GM19099 (cell line): ENCODE measurements around the gene TEP1.

Source experiments
- POLR2A ChIP-seq: IDR thresholded peaks from 3 replicates; pipeline ENCODE4 v1.6.1; 2011; ENCODE audit warnings: low read depth; ENCODE audit not compliant: insufficient read length; ENCODE audit errors: extremely low read depth

TEP1 gene

DNA sequence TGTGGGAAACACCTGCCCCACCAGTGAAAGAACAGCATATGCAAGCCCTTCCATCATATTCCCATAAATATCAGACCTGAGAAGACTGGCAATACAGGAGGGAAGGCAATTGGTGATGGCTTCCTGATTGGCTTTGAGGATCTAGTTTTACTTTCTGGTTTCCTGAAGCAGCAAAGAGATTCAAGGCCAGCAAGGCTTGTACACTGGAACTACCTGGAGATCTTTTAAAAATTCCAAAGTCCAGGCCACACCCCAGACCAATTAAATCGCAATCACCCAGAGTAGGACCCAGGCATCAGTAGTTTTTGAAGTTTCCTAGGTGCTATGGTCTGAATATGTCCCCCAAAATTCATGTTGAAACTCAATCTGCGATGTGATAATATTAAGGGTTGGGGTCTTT, 2.9 kb upstream of the TEP1 start:
- no peak for TF ChIP-seq POLR2A

DNA sequence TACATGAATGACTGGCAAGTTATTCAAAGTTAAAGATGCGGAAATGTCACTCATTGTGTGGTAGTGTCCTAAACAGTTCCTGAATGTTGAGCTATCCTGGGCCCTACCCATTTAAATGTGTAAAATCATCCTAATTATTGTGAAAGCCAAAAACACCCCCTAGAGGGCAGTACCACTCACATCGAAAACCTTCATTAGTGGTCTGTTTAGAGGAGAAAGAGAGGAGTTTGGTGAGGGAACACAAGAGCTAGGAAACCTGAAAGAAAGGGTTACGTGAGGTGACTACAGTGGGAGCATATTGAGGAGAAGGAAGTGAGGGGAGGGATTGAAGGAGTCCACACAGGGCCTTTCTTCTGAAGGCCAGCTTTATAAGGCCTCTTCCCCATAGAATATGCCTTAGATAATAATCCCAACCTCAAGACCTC, 2.5 kb upstream of the TEP1 start:
- TF ChIP-seq POLR2A: no peak

- no peak for TF ChIP-seq POLR2A
Measured at GRCh38 chr14:20413744-20414082, 412 bp upstream of the TEP1 start.

- TF ChIP-seq POLR2A: no peak
Measured at GRCh38 chr14:20412411-20412810, 890 bp downstream of the TEP1 start.

- no peak for TF ChIP-seq POLR2A
Measured at GRCh38 chr14:20409226-20409625, 4.1 kb downstream of the TEP1 start.

DNA sequence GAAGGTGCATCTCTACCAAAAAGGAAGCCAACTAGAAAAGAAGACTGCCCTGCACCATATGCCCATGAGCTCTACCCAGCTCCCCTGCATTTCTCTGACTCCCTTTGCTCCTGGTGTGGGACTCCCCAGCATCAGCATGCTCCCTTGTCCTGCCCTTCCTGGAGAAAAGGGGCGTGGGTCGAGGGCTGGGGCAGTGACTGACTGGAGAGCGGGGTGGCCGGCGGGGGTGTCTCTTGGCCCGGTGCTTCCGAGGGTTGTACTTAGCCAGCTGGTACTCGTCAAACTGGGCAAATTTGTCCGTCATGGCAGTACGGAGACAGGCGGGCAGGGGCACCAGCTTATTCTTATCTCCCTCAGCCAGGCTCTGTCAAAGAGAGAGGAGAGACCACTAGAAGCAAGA, 9.8 kb downstream of the TEP1 start:
- no peak for TF ChIP-seq POLR2A

DNA sequence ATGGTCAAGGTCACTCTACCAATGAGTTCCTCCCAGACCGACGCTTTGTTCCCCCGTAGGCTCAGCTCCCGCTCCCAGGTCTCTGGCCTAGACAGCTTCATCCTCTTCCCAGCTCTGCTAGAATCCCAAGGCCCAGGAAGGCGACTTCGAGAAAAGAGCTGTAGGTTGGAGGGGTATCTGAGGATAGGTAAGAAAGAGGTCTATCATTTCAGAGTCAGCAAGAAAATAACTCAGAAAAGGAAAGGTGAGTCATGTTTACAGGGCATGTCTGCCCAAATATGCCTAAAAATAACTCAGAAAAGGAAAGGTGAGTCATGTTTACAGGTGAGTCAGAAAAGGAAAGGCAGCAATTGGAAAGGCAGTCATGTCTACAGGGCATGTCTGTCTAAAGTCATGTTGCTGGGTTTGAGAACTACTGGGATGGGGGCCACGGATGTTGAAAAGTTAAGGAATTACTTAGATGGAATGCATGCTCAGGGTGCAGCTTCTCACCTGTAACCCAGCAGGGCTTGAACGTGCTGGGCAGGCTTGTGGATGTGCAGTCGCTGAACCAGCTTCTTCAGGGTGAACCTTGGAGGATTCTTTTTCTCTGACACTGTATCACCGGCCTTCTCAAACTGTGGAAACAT, 12.2 kb downstream of the TEP1 start:
- TF ChIP-seq POLR2A: no peak

- no peak for TF ChIP-seq POLR2A
Measured at GRCh38 chr14:20400589-20400964, 12.7 kb downstream of the TEP1 start.

DNA sequence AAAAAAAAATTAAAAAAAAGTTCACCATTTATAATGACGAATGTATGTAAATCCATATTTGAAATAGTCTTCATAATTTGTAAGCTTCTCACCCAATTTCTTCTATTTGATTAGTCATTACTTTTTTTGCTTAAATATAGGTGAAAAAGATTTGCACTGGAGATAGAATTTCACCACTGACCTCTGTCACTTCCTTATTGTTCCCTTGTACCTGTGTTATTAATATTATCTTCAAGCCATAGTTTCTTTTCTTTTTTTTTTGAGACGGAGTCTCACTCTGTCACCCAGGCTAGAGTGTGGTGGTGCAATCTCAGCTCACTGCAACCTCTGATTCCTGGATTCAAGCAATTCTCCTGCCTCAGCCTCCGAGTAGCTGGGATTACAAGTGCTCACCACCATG, 15.8 kb downstream of the TEP1 start:
- TF ChIP-seq POLR2A: no peak

GRCh38 chr14:20391505-20391904, 21.8 kb downstream of the TEP1 start:
- TF ChIP-seq POLR2A: no peak

DNA sequence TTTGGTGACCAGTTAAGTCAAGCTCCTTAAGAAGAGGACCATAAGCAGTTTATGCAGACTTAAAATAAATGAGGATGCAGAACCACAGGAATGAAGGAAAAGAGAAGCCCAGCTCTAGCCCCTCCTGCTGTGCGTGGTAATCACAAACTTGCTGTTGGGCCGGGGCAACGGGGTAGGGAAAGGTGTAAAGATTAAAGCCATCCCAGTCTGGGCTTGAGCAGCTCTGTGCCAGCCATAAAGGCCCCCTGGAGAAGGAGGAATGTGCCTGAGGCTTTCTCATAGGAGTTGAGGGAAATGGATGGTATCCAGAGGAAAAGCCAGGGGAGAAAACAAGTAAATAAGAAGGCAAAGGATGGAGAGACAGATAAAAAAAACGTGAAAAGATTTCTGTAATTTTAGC, 25.1 kb downstream of the TEP1 start:
- no peak for TF ChIP-seq POLR2A

DNA sequence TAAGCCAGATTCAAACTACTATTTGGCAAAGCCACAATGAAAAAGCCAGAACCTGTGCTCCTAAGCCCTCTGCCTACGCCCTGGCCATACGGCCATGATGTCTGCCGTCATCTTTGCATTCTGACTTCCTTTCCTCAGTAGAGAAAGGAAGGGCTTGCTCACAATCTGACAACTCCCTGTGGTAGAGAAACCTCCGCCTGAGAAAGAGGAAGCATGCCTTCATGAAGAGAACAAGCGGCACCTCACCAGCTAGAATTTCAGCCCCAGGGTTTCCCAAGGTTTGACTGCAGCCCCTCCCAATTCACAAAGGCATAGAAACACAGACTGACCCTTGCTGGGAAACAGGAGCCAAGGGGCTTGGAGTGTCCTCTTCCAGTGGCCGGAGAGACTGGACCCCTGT, 25.7 kb downstream of the TEP1 start:
- no peak for TF ChIP-seq POLR2A

DNA sequence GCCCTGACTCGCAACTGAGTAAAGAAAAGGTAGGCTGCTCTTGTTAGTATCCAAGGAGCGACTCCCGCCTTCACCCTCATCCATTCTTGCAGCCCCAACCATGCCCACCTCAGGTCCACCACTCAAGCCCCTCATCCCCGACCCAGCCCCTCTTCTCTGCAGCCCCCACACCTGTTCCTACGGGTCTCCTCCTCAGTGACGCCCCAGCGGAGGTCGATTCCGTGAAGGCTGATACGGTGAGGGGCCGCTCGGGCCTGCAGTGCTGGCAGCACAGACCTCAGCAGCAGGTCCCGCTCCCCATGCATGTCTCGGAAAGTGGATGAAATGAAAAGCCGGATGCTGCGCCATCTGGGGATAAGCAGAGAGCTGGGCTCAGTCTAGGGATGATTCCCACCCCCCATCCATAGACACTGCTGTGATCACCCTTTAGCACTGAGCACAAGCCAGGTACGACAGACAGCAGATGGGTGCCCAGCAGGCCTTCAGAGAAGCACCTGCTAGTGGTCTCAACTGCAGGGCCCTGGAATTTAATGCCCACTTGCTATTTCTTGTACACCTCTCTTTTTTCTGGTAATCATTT, 26.9 kb downstream of the TEP1 start:
- TF ChIP-seq POLR2A: no peak

GRCh38 chr14:20384886-20385285, 28.4 kb downstream of the TEP1 start:
- TF ChIP-seq POLR2A: no peak

GRCh38 chr14:20384321-20384720, 29.0 kb downstream of the TEP1 start:
- TF ChIP-seq POLR2A: no peak

DNA sequence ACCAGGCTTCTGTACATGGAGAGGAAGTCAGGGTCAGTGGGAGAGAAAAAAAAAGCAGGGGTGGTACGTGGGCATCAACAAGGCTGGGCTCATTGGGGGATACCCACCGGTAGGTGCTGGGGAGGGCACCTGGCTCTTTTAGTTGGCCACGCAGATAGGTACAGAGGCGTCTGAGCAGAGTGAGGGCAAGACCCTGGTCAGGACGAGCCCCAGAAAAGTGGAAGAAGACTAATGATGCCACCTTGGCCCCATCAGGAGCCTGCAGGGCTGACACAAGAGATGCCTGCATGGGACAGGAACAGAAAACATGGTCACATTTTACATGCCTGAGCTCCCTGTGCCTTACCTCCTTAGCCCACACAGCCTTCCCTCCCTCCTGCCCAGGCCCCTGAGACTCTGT, 29.7 kb downstream of the TEP1 start:
- TF ChIP-seq POLR2A: no peak

DNA sequence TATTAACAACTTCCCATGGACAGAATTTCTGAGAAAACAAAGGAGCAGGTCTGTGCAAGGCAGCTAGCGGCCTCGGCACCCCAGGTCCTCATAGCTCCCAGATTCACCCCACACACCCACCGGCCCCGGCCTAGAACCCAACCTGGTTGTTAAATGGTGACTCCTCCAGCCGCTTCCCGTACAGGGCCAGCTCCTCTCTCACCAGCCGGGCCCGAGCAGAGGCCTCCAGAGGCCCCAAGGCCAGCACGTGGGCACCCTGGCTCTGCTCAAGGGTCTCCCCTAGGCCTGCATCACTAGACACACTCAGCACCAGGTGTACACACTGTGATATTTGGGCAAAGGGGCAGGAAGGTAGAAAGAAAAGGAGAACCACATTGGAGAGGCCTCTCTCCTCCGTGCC, 30.3 kb downstream of the TEP1 start:
- no peak for TF ChIP-seq POLR2A
